ENCODE measurements around the gene SCLY. TPM values are rescaled to one million over a fixed set of nuclear protein-coding genes. Genes with fewer than 3 reads are reported as not detected.

The SCLY gene
- total RNA-seq, 2 donors from 2014 or later = 13.3 to 33.7 TPM

- H3K9me3 ChIP-seq = no peaks in the 10 kb centered on the region
- ATAC-seq (ENCODE audit: insufficient number of reproducible peaks, low FRiP score, low read depth) (no peak), DNase-seq (ENCODE audit: low spot score) (no peak)
- H3K4me3 ChIP-seq = no peak overlapping the region
- no peaks in the 10 kb centered on the region for H3K27me3 ChIP-seq (replicated peaks; ENCODE audit: insufficient read depth)
- no peak for TF ChIP-seq CTCF (IDR thresholded peaks at IDR 0.05)
- H3K36me3 ChIP-seq = peaks cover 19% of the 10 kb centered on the region
- H3K27ac ChIP-seq = no peak overlapping the region
- no peaks in the 10 kb centered on the region for H3K4me1 ChIP-seq (ENCODE audit: control insufficient read depth in 1 of 2, low read depth in 2 of 2)
These were observed 24.0 kb downstream of the SCLY start for GRCh38 chr2:238084761-238085160.

- ATAC-seq (ENCODE audit: insufficient number of reproducible peaks, low FRiP score, low read depth) = no peak
- Histone ChIP-seq H3K4me3 (no peak overlapping the region), H3K36me3 (peaks cover 19% of the 10 kb centered on the region), H3K27ac (no peak overlapping the region), H3K9me3 (no peaks in the 10 kb centered on the region), H3K27me3 (replicated peaks; ENCODE audit: insufficient read depth) (no peaks in the 10 kb centered on the region), H3K4me1 (ENCODE audit: control insufficient read depth in 1 of 2, low read depth in 2 of 2) (no peaks in the 10 kb centered on the region)
- TF ChIP-seq CTCF (IDR thresholded peaks at IDR 0.05) = no peak
- no peak for DNase-seq (ENCODE audit: low spot score)
These were observed 25.1 kb downstream of the SCLY start for GRCh38 chr2:238085899-238086298.

- H3K4me1 ChIP-seq (ENCODE audit: control insufficient read depth in 1 of 2, low read depth in 2 of 2) = no peaks in the 10 kb centered on the region
- H3K27ac ChIP-seq = no peak overlapping the region
- no peaks in the 10 kb centered on the region for H3K9me3 ChIP-seq
- H3K36me3 ChIP-seq = peaks cover 11% of the 10 kb centered on the region
- no peaks in the 10 kb centered on the region for H3K27me3 ChIP-seq (replicated peaks; ENCODE audit: insufficient read depth)
- TF ChIP-seq CTCF (IDR thresholded peaks at IDR 0.05) = no peak
- H3K4me3 ChIP-seq = no peak overlapping the region
- ATAC-seq (ENCODE audit: insufficient number of reproducible peaks, low FRiP score, low read depth) (no peak), DNase-seq (ENCODE audit: low spot score) (no peak)
These were observed 26.4 kb downstream of the SCLY start for GRCh38 chr2:238087211-238087610.

- ATAC-seq (ENCODE audit: insufficient number of reproducible peaks, low FRiP score, low read depth) (no peak), DNase-seq (ENCODE audit: low spot score) (no peak)
- Histone ChIP-seq H3K36me3 (no peaks in the 10 kb centered on the region), H3K27me3 (replicated peaks; ENCODE audit: insufficient read depth) (no peaks in the 10 kb centered on the region), H3K27ac (no peak overlapping the region), H3K9me3 (no peaks in the 10 kb centered on the region), H3K4me3 (no peak overlapping the region), H3K4me1 (ENCODE audit: control insufficient read depth in 1 of 2, low read depth in 2 of 2) (no peaks in the 10 kb centered on the region)
- no peak for TF ChIP-seq CTCF (IDR thresholded peaks at IDR 0.05)
These were observed 30.1 kb downstream of the SCLY start for GRCh38 chr2:238090887-238091286.

GRCh38 chr2:238091436-238092060 is 30.7 kb downstream of the SCLY start:
- no peak for ATAC-seq (ENCODE audit: insufficient number of reproducible peaks, low FRiP score, low read depth)
- Histone ChIP-seq H3K27me3 (replicated peaks; ENCODE audit: insufficient read depth) (no peaks in the 10 kb centered on the region), H3K36me3 (no peaks in the 10 kb centered on the region), H3K27ac (no peak overlapping the region), H3K4me3 (no peak overlapping the region), H3K4me1 (ENCODE audit: control insufficient read depth in 1 of 2, low read depth in 2 of 2) (no peaks in the 10 kb centered on the region), H3K9me3 (no peaks in the 10 kb centered on the region)
- no peak for TF ChIP-seq CTCF (IDR thresholded peaks at IDR 0.05)
- DNase-seq (ENCODE audit: low spot score) = no peak

Measured in thoracic aorta (tissue), 2 donors.